T-helper 17 cell (primary cell): ENCODE results near the gene PIGZ. TPM values are rescaled to one million over a fixed set of nuclear protein-coding genes. Genes with fewer than 3 reads are reported as not detected.

Experiments used
- ATAC-seq: fragments of 150-1000 bp; cut with Tn5 transposase; 2 replicates; pipeline ENCODE4 v1.10.0; 2021; ENCODE audit warnings: mild to moderate bottlenecking, moderate library complexity
- DNase-seq, 3 donors: peaks; one replicate each; pipeline versions ENCODE4 v3.0.0 to v3.0.0-alpha.2; 2020 to 2021
- H3K9me3 ChIP-seq: one replicate; pipeline ENCODE4 v1.7.0; 2013; ENCODE audit warnings: low read length, mild to moderate bottlenecking; ENCODE audit not compliant: control insufficient read depth, poor library complexity, severe bottlenecking
- H3K27ac Mint-ChIP-seq: one replicate; pipeline ENCODE4 v1.8.0; 2022; ENCODE audit warnings: mild to moderate bottlenecking, moderate library complexity, mixed read lengths
- H3K27me3 Mint-ChIP-seq: one replicate; pipeline ENCODE4 v1.8.0; 2022; ENCODE audit warnings: mixed read lengths
- H3K36me3 Mint-ChIP-seq: one replicate; pipeline ENCODE4 v1.8.0; 2022; ENCODE audit warnings: low read depth, mixed read lengths
- H3K4me1 Mint-ChIP-seq: one replicate; pipeline ENCODE4 v1.8.0; 2022; ENCODE audit warnings: mild to moderate bottlenecking, mixed read lengths
- H3K4me3 Mint-ChIP-seq: one replicate; pipeline ENCODE4 v1.8.0; 2022; ENCODE audit warnings: mild to moderate bottlenecking, moderate library complexity, mixed read lengths
- total RNA-seq, 4 donors: library from RNA in 2 of 4; stranded (reverse) in 2 of 4; gene quantifications; one replicate each; pipeline ENCODE4 v1.2.3 and lab custom pipeline; 2022 to 2026

The PIGZ gene
- total RNA-seq, 2 donors from 2014 or later = 0.89 to 1.5 TPM

DNA sequence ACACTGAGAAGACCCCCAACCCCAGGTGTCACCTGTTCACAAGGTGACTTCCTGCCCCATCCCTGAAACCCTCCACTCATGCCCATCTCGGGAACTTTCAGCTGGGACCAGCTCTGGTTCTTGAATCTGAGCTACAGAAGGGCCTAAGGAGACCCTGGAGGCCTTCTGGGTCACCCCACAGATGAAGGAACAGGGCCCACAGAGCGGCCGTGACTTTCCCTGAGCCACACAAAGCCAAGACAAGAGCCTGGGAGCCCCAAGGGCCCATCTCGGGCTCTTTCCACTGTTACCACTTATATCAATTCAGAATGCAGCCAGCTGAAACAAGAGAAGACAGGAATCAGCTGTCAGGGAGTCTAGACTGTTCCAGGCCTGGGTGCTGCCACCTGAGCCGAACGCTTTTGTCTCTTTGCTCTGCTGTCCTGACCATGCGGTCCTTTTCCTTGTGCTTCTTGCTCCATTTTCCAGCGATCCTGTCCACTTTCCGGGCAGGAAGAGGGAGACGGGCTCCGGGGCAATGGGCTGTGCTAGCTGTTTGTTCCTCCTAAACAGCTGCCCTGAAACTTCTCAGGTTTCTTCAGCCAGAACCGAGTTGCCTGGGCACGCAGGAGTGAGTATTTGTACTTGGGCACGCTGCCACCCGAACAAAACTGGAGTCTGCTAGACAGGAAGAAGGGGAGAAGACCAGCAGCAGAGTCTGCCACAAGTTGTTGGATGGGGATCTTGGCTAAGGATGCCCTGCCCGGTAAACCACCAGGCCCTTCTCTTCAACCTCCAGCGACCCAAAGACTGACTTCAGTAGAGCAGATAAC lies 28.0 kb upstream of the PIGZ start:
- H3K4me3 Mint-ChIP-seq = no peak overlapping the region
- no peaks in the 10 kb centered on the region for H3K9me3 ChIP-seq
- no peak overlapping the region for H3K27ac Mint-ChIP-seq
- H3K27me3 Mint-ChIP-seq = no peaks in the 10 kb centered on the region
- peaks cover under 1% of the 10 kb centered on the region for H3K4me1 Mint-ChIP-seq
- no peak for ATAC-seq
- H3K36me3 Mint-ChIP-seq = no peaks in the 10 kb centered on the region
- no peak for DNase-seq

DNA sequence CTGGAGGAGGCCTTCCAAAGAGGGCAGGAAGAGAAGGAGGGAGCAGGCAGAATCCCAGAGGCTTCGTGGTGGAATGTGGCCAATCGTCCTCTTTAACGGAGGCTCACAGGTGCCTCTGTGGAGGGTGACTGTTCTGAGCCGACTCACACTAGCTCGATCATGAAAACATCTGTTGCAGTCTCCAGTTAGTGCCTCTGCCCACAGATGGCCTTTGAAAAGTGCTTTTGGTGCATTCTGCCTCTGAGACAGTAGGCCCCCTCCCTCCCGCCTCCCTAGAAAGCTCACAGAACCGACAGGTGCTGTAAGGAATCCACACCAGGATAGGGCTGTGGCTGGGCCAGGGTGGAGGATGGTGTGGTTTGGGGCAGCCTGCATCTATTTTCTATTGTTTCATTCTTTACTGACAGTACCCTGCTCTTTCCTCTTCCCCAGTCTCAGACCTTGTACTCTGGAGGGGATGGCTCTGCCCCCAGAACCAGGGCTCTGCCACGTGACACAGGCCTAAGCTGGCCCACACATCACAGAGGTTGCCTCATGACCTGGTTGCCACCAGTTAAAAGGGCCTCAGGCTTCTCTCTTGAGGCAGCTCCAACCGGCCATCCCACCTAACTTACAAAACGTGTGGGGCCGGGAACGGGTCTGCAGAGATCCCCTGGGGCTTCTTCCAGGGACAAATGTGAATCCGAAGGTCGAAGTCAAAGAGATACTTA lies 27.2 kb upstream of the PIGZ start:
- H3K4me3 Mint-ChIP-seq = no peak overlapping the region
- DNase-seq (no peak), ATAC-seq (no peak)
- H3K9me3 ChIP-seq = no peaks in the 10 kb centered on the region
- H3K27me3 Mint-ChIP-seq = no peaks in the 10 kb centered on the region
- H3K4me1 Mint-ChIP-seq = no peaks in the 10 kb centered on the region
- H3K27ac Mint-ChIP-seq = no peak overlapping the region
- no peaks in the 10 kb centered on the region for H3K36me3 Mint-ChIP-seq

DNA sequence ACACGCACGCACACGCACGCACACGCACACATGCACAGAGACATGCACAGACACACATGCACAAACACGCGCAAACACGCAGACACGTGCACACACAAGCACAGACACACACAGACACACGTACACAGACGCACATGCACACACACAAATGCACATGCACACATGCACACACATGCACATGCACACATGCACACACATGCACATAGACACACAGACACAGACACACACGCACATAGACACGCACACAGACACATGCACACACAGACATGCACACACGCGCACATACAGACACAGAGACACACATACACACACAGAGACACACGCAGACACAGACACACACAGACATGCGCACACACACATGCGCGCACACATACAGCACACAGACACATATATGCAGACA lies 26.4 kb upstream of the PIGZ start:
- H3K36me3 Mint-ChIP-seq = no peaks in the 10 kb centered on the region
- H3K4me3 Mint-ChIP-seq = no peak overlapping the region
- H3K4me1 Mint-ChIP-seq = no peaks in the 10 kb centered on the region
- no peaks in the 10 kb centered on the region for H3K27me3 Mint-ChIP-seq
- DNase-seq = no peak
- ATAC-seq = no peak
- no peak overlapping the region for H3K27ac Mint-ChIP-seq
- H3K9me3 ChIP-seq = no peaks in the 10 kb centered on the region

DNA sequence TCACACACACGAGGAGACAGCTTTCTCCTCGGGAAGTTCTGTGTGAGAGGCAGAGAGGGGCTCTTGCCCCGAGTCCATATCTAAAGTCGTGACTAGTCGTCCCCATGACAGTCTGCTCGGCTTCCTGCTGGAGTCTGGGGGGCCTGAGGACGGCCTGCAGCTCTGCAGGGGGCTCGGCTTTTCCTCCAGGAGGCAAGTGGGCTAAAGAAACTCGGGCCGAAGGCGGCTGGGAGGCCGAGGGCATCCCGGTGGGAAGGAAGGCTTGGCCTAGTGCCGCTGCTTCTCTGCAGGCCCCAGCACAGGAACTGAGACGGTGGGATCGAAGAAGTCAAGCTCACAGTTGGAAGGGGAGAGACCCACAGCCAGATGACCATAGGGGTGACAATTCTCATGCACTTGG lies 25.4 kb upstream of the PIGZ start:
- H3K9me3 ChIP-seq = no peaks in the 10 kb centered on the region
- H3K27me3 Mint-ChIP-seq = no peaks in the 10 kb centered on the region
- ATAC-seq = no peak
- no peaks in the 10 kb centered on the region for H3K36me3 Mint-ChIP-seq
- no peak for DNase-seq
- no peaks in the 10 kb centered on the region for H3K4me1 Mint-ChIP-seq
- no peak overlapping the region for H3K4me3 Mint-ChIP-seq
- H3K27ac Mint-ChIP-seq = no peak overlapping the region

DNA sequence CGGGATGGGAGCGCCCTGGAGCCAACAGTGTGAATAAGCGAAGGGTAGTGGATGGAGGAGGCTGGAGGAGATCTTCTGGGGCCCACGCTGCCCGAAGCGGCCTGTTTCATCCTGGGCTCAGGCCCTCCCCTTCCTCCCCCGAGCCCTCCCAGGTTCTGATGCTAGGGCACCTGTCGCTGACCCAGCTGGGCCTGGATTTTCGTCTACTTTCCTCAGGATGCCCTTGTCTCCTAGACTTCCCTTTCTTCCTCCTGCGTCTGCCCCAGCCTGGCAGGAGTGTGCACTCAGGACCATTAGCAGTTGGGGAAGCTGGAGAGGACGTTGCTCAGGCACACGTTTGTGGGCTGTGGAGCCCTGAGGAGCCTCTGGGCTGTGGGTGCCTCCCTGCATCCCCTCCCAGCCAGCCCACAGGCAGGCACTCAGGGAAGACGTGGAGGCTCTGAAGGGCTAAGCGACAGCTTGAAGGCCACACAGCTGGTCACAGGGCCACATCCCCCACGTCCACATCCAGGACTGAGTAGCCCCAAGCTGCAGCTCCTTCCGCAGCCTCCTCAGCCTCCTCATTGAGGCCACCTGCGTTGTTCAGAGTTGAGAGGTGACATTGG lies 23.9 kb upstream of the PIGZ start:
- DNase-seq (no peak), ATAC-seq (no peak)
- peaks cover 6% of the 10 kb centered on the region for H3K27me3 Mint-ChIP-seq
- H3K36me3 Mint-ChIP-seq = no peaks in the 10 kb centered on the region
- H3K4me1 Mint-ChIP-seq = no peaks in the 10 kb centered on the region
- H3K9me3 ChIP-seq = no peaks in the 10 kb centered on the region
- no peak overlapping the region for H3K27ac Mint-ChIP-seq
- H3K4me3 Mint-ChIP-seq = no peak overlapping the region

DNA sequence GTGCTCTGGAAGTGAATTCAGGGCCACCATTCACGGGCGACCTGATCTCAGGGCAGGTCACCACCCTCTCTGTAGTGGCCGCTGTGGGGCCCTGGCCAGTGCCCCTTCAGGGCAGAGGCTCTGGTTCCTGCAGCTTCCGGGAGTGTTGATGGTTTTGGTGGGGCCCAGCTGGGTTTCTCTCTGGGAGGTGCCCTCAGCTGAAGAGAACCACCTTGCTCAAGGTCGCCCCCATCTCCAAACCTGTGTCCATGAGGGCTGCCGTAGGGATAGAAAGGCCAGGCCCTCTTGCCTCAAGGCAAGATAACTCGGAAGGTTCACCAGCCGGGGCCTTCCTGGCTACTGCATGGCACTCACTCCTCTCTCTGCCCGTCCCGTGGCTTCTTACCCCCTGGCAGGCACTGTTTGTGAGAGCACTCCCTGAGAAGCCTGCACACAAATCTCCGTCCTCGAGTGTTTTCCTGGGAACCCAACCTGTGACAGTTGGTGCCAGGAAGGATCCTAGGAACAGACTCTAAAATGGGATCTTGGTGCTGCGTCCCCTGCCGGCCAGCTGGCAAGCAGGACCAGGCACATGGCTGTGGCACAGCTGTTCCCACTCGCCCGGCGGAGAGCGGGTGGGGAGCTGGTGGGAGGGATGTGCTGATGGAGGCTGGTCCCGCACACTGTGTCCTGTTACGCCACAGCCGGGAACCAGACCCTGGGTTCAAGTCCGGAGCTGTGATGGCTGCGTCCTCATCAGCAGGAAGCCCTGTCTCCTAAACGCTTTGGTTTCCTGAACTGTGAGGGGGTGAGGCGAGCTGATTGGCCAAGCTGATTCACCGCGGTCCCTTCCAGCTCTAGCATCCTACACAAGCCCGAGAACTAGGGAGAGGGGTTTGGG lies 23.2 kb upstream of the PIGZ start:
- no peaks in the 10 kb centered on the region for H3K4me1 Mint-ChIP-seq
- no peak for ATAC-seq
- peaks cover 12% of the 10 kb centered on the region for H3K27me3 Mint-ChIP-seq
- H3K9me3 ChIP-seq = no peaks in the 10 kb centered on the region
- H3K36me3 Mint-ChIP-seq = no peaks in the 10 kb centered on the region
- no peak overlapping the region for H3K4me3 Mint-ChIP-seq
- no peak for DNase-seq
- H3K27ac Mint-ChIP-seq = no peak overlapping the region

DNA sequence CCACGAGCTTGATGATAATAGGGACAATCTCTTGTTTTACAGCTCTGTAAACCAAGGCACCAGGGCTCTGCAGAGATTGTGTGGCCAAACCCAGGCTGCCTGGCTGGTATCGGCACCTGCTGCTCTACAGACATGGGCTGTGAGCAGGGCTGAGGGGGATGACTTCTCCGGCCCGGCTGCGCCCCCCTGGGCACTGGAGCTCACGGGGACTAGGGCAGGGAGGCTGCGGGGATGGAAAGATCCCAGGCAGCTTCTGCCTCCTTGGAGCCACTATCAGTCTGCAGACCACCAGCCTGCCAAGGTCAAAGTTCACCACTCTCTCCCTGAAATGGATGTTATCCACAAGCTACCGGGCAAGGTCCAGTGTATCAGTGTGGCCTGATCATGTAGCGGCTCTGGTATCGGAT lies 22.0 kb upstream of the PIGZ start:
- no peaks in the 10 kb centered on the region for H3K9me3 ChIP-seq
- DNase-seq (no peak), ATAC-seq (no peak)
- H3K36me3 Mint-ChIP-seq = no peaks in the 10 kb centered on the region
- H3K4me1 Mint-ChIP-seq = no peaks in the 10 kb centered on the region
- H3K27me3 Mint-ChIP-seq = peaks cover 20% of the 10 kb centered on the region
- H3K27ac Mint-ChIP-seq = no peak overlapping the region
- H3K4me3 Mint-ChIP-seq = no peak overlapping the region

DNA sequence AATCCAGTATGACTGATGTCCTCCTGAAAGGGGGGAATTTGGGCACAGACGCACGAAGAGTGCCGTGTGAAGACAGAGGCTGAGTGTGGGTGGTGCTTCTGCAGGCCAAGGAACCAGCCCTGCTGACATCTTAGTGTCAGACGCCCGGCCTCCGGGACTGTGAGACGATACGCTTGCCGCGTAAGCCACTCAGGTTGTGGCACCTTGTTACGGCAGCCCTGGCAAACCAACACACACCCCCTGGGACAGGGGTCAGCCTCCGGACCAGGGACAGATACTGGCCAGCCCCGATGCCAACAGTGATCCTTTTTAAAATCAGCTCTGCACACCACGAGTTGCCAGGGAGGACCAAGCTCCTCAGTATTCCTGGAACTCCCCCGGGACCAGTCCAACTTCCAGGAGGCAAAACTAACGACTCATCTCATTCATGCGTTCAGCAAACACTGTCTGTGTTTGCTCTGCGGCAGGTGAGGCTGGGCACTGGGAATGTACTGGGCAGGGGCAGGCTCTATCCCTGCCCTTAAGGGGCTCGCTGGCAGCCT lies 21.2 kb upstream of the PIGZ start:
- Mint-ChIP-seq H3K36me3 (no peaks in the 10 kb centered on the region), H3K4me3 (no peak overlapping the region), H3K27ac (no peak overlapping the region), H3K27me3 (peaks cover 24% of the 10 kb centered on the region), H3K4me1 (no peaks in the 10 kb centered on the region)
- ATAC-seq (no peak), DNase-seq (no peak)
- no peaks in the 10 kb centered on the region for H3K9me3 ChIP-seq

DNA sequence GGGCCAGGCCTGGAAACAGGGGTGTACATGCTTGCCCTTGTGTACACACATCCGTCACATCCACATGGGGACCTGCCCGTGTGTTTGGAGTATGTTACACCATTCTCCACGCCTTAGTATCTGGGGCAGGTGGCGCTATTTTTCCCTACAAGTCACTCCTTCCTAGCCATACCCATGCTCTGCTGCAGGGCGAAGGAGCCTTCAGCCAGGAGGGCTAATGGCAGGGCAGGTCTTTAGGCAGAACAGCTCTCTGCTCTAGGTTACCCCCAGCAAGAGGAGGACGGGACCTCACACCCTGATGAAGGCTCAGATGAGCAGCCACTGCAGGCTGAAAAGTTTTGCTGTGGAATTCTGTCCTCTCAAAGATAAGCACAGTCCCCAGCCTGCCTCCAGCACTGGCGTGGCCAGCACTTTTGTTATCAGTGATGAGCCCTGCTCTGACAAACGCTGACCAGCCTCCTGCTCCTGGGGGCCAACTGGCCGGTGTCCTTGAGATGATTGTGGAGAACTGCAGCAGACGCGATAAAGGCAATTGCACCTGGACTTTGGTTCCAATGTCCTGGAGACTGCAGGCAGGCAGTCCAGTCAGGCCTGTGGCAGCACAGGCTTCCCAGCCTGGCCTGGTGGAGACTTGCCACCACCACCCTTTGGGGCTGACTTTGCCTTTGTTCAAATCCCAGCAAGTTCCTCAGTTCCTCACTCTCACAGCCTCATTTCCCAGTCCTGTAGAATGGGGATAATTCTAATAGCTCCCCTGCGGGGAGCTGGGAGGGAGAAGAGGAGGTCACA lies 19.8 kb upstream of the PIGZ start:
- no peak for DNase-seq
- Mint-ChIP-seq H3K4me3 (no peak overlapping the region), H3K4me1 (no peaks in the 10 kb centered on the region), H3K27ac (no peak overlapping the region), H3K36me3 (peaks cover 3% of the 10 kb centered on the region), H3K27me3 (peaks cover 29% of the 10 kb centered on the region)
- ATAC-seq = no peak
- no peaks in the 10 kb centered on the region for H3K9me3 ChIP-seq

DNA sequence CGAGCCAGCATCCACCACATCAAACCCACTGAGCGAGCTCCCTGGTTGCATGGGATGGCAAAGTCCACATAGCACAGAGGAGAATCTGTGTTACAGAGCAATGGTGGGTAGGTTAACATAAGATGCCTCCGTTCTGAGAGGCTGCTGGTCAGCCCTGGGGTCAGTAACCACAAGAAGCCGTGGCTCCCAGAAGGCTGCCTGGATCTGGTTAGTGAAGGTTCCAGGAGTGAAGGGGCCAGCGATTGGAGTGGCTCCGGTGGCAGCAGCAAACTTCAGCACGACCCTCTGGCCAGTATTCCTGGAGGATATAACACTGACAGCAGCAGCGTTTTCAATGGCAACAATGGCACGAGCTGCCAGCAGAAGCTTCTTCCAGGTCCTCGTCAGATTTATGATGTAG lies 18.4 kb upstream of the PIGZ start:
- Mint-ChIP-seq H3K27ac (no peak overlapping the region), H3K4me1 (no peaks in the 10 kb centered on the region)
- ATAC-seq = no peak

DNA sequence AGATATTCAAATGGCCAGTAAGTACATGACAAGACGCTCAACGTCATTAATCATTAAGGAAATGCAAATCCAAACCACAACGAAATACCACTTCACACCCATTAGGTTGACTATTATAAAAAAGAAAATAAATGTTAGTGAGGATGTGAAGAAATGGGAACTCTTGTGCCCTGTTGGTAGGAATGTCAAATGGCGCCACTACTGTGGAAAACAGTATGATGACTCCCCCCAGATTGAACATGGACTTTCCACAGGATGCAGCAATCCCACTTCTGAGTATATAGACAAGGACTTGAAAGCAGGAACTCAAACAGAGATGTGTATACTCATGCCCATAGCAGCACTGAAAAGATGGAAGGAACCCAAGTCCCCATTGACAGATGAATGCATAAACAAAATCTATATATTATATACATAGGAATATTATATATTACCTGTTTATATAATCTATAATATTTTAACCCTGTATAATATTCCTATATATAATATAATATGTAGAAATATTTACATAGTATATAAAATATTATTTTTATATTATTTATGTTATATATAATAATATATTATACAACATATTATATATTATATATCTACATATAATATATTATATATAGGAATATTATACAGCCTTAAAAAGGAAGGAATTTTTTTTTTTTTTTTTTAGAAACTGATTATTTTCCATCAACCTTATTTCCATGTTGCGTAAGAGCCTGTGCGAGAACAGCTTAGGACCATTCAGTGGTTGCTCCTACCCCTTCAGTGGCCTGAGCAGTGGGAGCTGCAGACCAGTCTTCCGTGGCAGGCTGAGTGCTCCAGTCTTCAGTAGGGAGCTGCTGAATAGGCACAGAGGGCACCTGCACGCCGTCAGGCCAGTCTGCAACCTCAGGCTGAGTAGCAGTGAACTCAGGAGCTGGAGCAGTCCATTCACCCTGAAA lies 17.6 kb upstream of the PIGZ start:
- peaks cover 6% of the 10 kb centered on the region for H3K36me3 Mint-ChIP-seq
- no peak overlapping the region for H3K4me3 Mint-ChIP-seq
- no peaks in the 10 kb centered on the region for H3K9me3 ChIP-seq
- no peaks in the 10 kb centered on the region for H3K4me1 Mint-ChIP-seq
- DNase-seq (peak in 1 of 3 donors; percentile 2), ATAC-seq (no peak)
- no peak overlapping the region for H3K27ac Mint-ChIP-seq
- H3K27me3 Mint-ChIP-seq = peaks cover 34% of the 10 kb centered on the region

More for the DNA sequence above, 18.4 kb upstream of the PIGZ start:
- Mint-ChIP-seq H3K36me3 (peaks cover 3% of the 10 kb centered on the region), H3K4me3 (no peak overlapping the region), H3K27me3 (peaks cover 29% of the 10 kb centered on the region)
- H3K9me3 ChIP-seq = no peaks in the 10 kb centered on the region
- no peak for DNase-seq
